Large intestine (tissue), 3 donors: ENCODE measurements around the gene NEGR1. TPM values are rescaled to one million over a fixed set of nuclear protein-coding genes. Genes with fewer than 3 reads are reported as not detected.

Experiments used
- DNase-seq, 2 donors: peaks; one replicate each; pipeline versions ENCODE4 v3.0.0 to v3.0.0-alpha.2; 2013
- H3K27ac ChIP-seq: one replicate; pipeline ENCODE4 v1.5.1; 2013; ENCODE audit warnings: low read length
- H3K27me3 ChIP-seq: 2 replicates; pipeline ENCODE4 v1.6.1; 2013; ENCODE audit warnings: low read length; ENCODE audit not compliant: control insufficient read depth, insufficient read depth
- H3K36me3 ChIP-seq: 2 replicates; pipeline ENCODE4 v1.6.1; 2013; ENCODE audit warnings: low read length; ENCODE audit not compliant: control insufficient read depth, insufficient read depth
- H3K4me1 ChIP-seq: one replicate; pipeline ENCODE4 v1.6.1; 2013; ENCODE audit warnings: low read length; ENCODE audit not compliant: control insufficient read depth, insufficient read depth
- H3K4me3 ChIP-seq: one replicate; pipeline ENCODE4 v1.5.1; 2013; ENCODE audit warnings: low read length
- H3K9me3 ChIP-seq: one replicate; pipeline ENCODE4 v1.6.1; 2013; ENCODE audit warnings: mild to moderate bottlenecking, low read depth, low read length, moderate library complexity; ENCODE audit not compliant: control insufficient read depth
- WGBS: methylation state at CpG from one replicate; pipeline ENCODE4 v1.1.5; 2013; ENCODE audit warnings: low lambda C conversion rate; ENCODE audit not compliant: insufficient coverage; 5-methylcytosine and 5-hydroxymethylcytosine counted together
- polyA plus RNA-seq: library from polyadenylated mRNA; unstranded; fragments of 120-200 nt; gene quantifications from one replicate; pipeline ENCODE4 v1.2.1, GENCODE V29; 2013

The NEGR1 gene
- polyA plus RNA-seq, 1 donor = 9.9 TPM

GRCh38 chr1:71372496-71372895 is 909.8 kb downstream of the NEGR1 start:
- Histone ChIP-seq H3K4me3 (no peak overlapping the region), H3K27ac (no peak overlapping the region), H3K9me3 (no peaks in the 10 kb centered on the region), H3K4me1 (no peaks in the 10 kb centered on the region), H3K36me3 (no peaks in the 10 kb centered on the region), H3K27me3 (no peaks in the 10 kb centered on the region)
- 100% methylated on average over 2 of the region's 2 CpGs for WGBS
- no peak for DNase-seq

- H3K4me1 ChIP-seq = no peaks in the 10 kb centered on the region
- H3K27ac ChIP-seq = no peak overlapping the region
- WGBS = no CpG with 5 or more reads among the region's 1 CpG
- no peaks in the 10 kb centered on the region for H3K27me3 ChIP-seq
- DNase-seq = no peak
- H3K9me3 ChIP-seq = no peaks in the 10 kb centered on the region
- H3K36me3 ChIP-seq = no peaks in the 10 kb centered on the region
- no peak overlapping the region for H3K4me3 ChIP-seq
Measured at GRCh38 chr1:71371581-71371980, 910.8 kb downstream of the NEGR1 start.

DNA sequence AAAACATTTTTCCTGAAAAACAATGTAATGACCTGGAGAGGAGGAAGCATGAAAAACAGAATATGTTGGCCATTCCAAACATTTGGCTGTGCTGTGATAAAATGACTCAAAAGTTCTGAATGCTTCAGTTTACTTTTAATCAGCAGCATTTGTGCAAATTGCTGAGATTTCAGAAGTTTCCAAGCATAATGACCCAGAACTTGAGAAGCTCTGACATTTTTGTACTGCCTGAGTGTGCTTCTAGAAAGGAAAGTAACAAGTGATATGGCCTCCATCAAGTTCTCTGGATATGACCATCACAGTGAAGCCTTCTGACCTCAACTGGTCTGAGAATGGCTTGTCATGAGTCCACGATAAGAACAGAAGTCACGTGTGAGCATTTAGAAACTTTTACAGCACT is 918.1 kb downstream of the NEGR1 start:
- no peaks in the 10 kb centered on the region for H3K4me1 ChIP-seq
- H3K36me3 ChIP-seq = no peaks in the 10 kb centered on the region
- no peak for DNase-seq
- H3K9me3 ChIP-seq = no peaks in the 10 kb centered on the region
- no peaks in the 10 kb centered on the region for H3K27me3 ChIP-seq
- no peak overlapping the region for H3K27ac ChIP-seq
- WGBS = no CpG with 5 or more reads among the region's 2 CpGs
- no peak overlapping the region for H3K4me3 ChIP-seq

DNA sequence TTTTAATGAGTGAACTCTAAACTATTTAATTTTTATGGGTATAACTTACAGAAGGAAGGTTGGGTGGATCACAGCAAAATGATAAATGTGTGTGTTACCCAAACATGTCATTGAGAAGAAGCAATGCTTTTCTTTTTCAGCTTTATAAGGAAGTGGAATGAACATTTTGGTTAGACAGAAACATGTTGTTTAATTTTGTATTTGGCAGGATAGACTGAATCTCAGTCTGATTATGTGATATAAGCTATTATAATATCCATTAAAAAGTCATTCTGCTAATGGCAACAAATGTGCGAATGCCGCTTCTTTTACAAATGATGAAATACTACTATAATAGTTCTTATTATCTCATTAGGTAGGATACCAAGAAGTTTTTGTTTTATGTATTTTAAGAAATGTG is 919.6 kb downstream of the NEGR1 start:
- Histone ChIP-seq H3K36me3 (no peaks in the 10 kb centered on the region), H3K27ac (no peak overlapping the region), H3K4me1 (no peaks in the 10 kb centered on the region), H3K9me3 (no peaks in the 10 kb centered on the region), H3K4me3 (no peak overlapping the region), H3K27me3 (no peaks in the 10 kb centered on the region)
- no CpG with 5 or more reads among the region's 2 CpGs for WGBS
- no peak for DNase-seq

GRCh38 chr1:71362076-71362475 is 920.3 kb downstream of the NEGR1 start:
- Histone ChIP-seq H3K36me3 (no peaks in the 10 kb centered on the region), H3K4me3 (no peak overlapping the region), H3K4me1 (no peaks in the 10 kb centered on the region), H3K27me3 (no peaks in the 10 kb centered on the region), H3K9me3 (no peaks in the 10 kb centered on the region), H3K27ac (no peak overlapping the region)
- no CpG with 5 or more reads among the region's 2 CpGs for WGBS
- no peak for DNase-seq

DNA sequence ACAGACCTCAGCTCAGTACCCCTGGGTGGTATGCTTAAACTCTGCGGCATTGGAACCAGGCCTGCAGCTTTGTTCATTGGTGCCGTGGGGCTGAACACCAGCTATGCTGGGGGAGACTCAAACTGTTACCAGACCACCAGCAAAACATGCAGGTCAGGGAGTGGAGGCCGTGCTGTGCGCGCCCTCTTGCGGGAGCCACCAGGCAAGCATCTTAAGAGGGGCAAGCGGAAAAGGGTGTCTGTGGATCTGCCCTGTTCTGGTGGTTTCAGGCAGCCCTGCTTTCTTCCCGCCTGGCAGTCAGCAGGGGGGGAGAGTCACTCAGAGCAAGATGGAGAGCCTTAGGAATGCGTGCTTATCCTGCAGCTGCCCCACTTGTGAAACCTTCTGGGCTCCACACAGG is 924.6 kb downstream of the NEGR1 start:
- WGBS = no CpG with 5 or more reads among the region's 9 CpGs

DNA sequence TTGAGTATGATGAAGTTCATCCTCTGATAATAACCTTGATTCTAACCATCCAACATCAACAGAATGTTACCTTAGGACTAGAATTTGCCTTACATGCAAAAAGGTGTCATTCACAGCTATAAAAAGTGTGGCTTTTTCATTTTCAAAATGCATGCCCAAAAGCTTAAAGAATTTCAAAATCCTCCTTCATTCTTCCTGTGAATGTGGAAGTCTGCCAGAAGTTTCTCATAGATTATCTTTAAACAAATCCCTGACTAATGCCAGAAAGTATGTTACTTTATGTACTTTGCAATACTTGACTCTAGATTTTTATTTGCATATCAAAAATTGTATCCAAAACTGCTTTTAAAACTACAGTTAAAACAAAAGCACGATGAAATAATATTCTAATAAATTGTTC is 930.9 kb downstream of the NEGR1 start:
- DNase-seq = no peak
- no peaks in the 10 kb centered on the region for H3K4me1 ChIP-seq
- no peaks in the 10 kb centered on the region for H3K27me3 ChIP-seq
- H3K9me3 ChIP-seq = no peaks in the 10 kb centered on the region
- no peak overlapping the region for H3K4me3 ChIP-seq
- H3K36me3 ChIP-seq = no peaks in the 10 kb centered on the region
- no CpG with 5 or more reads among the region's 1 CpG for WGBS
- H3K27ac ChIP-seq = no peak overlapping the region

More for the DNA sequence above, 924.6 kb downstream of the NEGR1 start:
- H3K4me1 ChIP-seq = no peaks in the 10 kb centered on the region
- H3K36me3 ChIP-seq = no peaks in the 10 kb centered on the region
- no peak for DNase-seq
- no peak overlapping the region for H3K4me3 ChIP-seq
- H3K27ac ChIP-seq = no peak overlapping the region
- H3K27me3 ChIP-seq = no peaks in the 10 kb centered on the region
- no peaks in the 10 kb centered on the region for H3K9me3 ChIP-seq

GRCh38 chr1:71350805-71351204 is 931.5 kb downstream of the NEGR1 start:
- H3K36me3 ChIP-seq = no peaks in the 10 kb centered on the region
- no peaks in the 10 kb centered on the region for H3K9me3 ChIP-seq
- H3K27ac ChIP-seq = no peak overlapping the region
- no peaks in the 10 kb centered on the region for H3K27me3 ChIP-seq
- no CpG with 5 or more reads among the region's 2 CpGs for WGBS
- H3K4me3 ChIP-seq = no peak overlapping the region
- no peaks in the 10 kb centered on the region for H3K4me1 ChIP-seq
- DNase-seq = no peak

GRCh38 chr1:71350330-71350729 is 932.0 kb downstream of the NEGR1 start:
- no peak for DNase-seq
- H3K4me3 ChIP-seq = no peak overlapping the region
- WGBS = no CpG with 5 or more reads among the region's 1 CpG
- H3K36me3 ChIP-seq = no peaks in the 10 kb centered on the region
- no peaks in the 10 kb centered on the region for H3K9me3 ChIP-seq
- H3K27ac ChIP-seq = no peak overlapping the region
- no peaks in the 10 kb centered on the region for H3K27me3 ChIP-seq
- H3K4me1 ChIP-seq = no peaks in the 10 kb centered on the region
